Body of pancreas (tissue), 4 donors: ENCODE data around the gene BMP8B.

Experiments
- CTCF ChIP-seq, 7 experiments: fragments of 450-650 bp in 4 of 7; fragments of 200-600 bp in 3 of 7; sonication (generic) in 3 of 7; IDR thresholded peaks; one replicate each; pipeline ENCODE4 v1.5.1; 2016 to 2019; ENCODE audit warnings: antibody characterized with exemption in 7 of 7
- POLR2A ChIP-seq, 3 donors: fragments of 450-650 bp; IDR thresholded peaks; one replicate each; pipeline ENCODE4 v1.6.1; 2016; ENCODE audit warnings: antibody characterized with exemption in 3 of 3, mild to moderate bottlenecking in 2 of 3

DNA sequence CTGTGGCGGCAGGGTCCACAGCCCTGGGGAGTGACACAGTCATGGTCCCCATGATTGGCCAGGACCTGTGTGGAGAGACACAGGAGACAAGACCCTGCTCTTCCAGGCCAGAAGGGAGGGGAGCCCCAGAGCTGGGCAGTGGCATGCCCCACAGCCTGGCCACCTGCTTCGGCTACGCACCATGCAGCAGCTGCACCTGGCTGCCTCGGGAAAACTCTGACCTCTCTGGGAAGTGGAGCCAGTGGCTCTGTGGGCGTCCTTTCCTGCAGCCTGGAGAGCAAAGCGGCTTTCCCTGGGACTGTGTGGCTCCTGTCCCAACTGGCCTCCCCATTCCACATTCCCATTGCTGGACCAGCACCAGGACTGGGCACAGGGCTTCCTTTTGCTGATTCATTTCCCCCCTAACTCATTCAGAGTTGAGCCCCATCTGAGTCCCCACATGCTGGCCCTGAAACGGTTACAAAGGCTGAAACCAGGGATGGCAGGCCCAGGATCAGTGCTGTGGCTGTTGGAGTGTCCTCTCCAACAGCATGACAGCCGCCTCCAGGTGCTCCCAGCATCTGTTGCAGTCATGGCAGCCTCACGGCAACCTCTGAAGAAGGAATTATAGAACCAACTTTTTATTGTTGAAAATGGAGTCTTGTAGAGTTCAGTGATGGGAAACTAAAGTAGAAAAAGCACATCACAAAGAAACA, 32.6 kb downstream of the BMP8B start:
- TF ChIP-seq CTCF (IDR thresholded peaks at IDR 0.05) = no peak
- no peak for TF ChIP-seq POLR2A (IDR thresholded peaks at IDR 0.05)
